T47D (cell line): ENCODE data around the gene RASL11B.
"Not testable (repeated sequence)": the region's sequence is repeated elsewhere in the genome, so short reads cannot be mapped to it uniquely, and the experiment has no call there.

Experiments used
- DNase-seq, 2 experiments: peaks; one replicate each; pipeline versions ENCODE4 v3.0.0 to v3.0.0-alpha.2; 2011 to 2012; ENCODE audit warnings: low read depth in 1 of 2, low spot score in 1 of 2
- JUND ChIP-seq: IDR thresholded peaks from 2 replicates; pipeline ENCODE4 v1.6.1; 2012; ENCODE audit warnings: low read depth
- in situ Hi-C: cut with HindIII; loops from 2 replicates; pipeline ENCODE4 v1.10.0; 2016; ENCODE audit warnings: low sequenced_read_pairs, low pct_unique_long_range_greater_than_20kb

Gene RASL11B

GRCh38 chr4:52861879-52862616, at the start of gene RASL11B:
TSS of gene RASL11B (plus strand) at chr4:52862317. CDS start at chr4:52862508, 191 bp downstream.
- peak; percentile 83 to 86 for DNase-seq
- no peak for TF ChIP-seq JUND
- in situ Hi-C loops, result no loop called here

- in situ Hi-C loops, result no loop called here
- TF ChIP-seq JUND, result no peak
- no peak for DNase-seq
Observed at GRCh38 chr4:52813546-52813945, 48.6 kb upstream of the RASL11B start.

- in situ Hi-C loops, result no loop called here
- DNase-seq, result no peak
- TF ChIP-seq JUND, result no peak
Observed at GRCh38 chr4:52822583-52822971, 39.5 kb upstream of the RASL11B start.

GRCh38 chr4:52822972-52823701, 39.0 kb upstream of the RASL11B start:
- no peak for TF ChIP-seq JUND
- DNase-seq, result no peak
- in situ Hi-C loops, result no loop called here

GRCh38 chr4:52823702-52824092, 38.4 kb upstream of the RASL11B start:
- no peak for TF ChIP-seq JUND

GRCh38 chr4:52824270-52824602, 37.9 kb upstream of the RASL11B start:
- DNase-seq, result no peak
- no peak for TF ChIP-seq JUND
- in situ Hi-C loops, result no loop called here

More at GRCh38 chr4:52823702-52824092, 38.4 kb upstream of the RASL11B start:
- no peak for DNase-seq
- in situ Hi-C loops, result no loop called here

GRCh38 chr4:52824603-52825459, 37.3 kb upstream of the RASL11B start:
- in situ Hi-C loops, result no loop called here
- TF ChIP-seq JUND, result no peak
- DNase-seq, result peak in 1 of 2 experiments; percentile 54

- no peak for DNase-seq
- in situ Hi-C loops, result no loop called here
Observed at GRCh38 chr4:52825460-52826090, 36.5 kb upstream of the RASL11B start.

GRCh38 chr4:52833941-52834525, 28.1 kb upstream of the RASL11B start:
- peak in 1 of 2 experiments; percentile 68 for DNase-seq

More at GRCh38 chr4:52825460-52826090, 36.5 kb upstream of the RASL11B start:
- no peak for TF ChIP-seq JUND

GRCh38 chr4:52834641-52835456, 27.3 kb upstream of the RASL11B start:
- in situ Hi-C loops, result not testable (repeated sequence)

More at GRCh38 chr4:52833941-52834525, 28.1 kb upstream of the RASL11B start:
- TF ChIP-seq JUND, result no peak; the same call in 1 of the 2 replicates
- in situ Hi-C loops, result no loop called here

GRCh38 chr4:52836120-52836519, 26.0 kb upstream of the RASL11B start:
- no peak for TF ChIP-seq JUND
- no peak for DNase-seq
- in situ Hi-C loops, result no loop called here

More at GRCh38 chr4:52834641-52835456, 27.3 kb upstream of the RASL11B start:
- DNase-seq, result not testable (repeated sequence)
